A172 (cell line): ENCODE measurements around the gene MUC4. TPM values are rescaled to one million over a fixed set of nuclear protein-coding genes. Genes with fewer than 3 reads are reported as not detected.
"Not testable (repeated sequence)": the region's sequence is repeated elsewhere in the genome, so short reads cannot be mapped to it uniquely, and the experiment has no call there.

ENCODE experiments used
- DNase-seq: peaks from one replicate; pipeline ENCODE4 v3.0.0-alpha.2; 2015; ENCODE audit warnings: low spot score
- total RNA-seq: library from RNA; depleted of rRNA; stranded (reverse); fragments of >200 nt; shearing (Covaris generic); gene quantifications from 2 replicates; pipeline ENCODE4 v1.2.3, GENCODE V29; 2014

Gene MUC4
- total RNA-seq, 1 experiment from 2014 or later, result not detected

DNA sequence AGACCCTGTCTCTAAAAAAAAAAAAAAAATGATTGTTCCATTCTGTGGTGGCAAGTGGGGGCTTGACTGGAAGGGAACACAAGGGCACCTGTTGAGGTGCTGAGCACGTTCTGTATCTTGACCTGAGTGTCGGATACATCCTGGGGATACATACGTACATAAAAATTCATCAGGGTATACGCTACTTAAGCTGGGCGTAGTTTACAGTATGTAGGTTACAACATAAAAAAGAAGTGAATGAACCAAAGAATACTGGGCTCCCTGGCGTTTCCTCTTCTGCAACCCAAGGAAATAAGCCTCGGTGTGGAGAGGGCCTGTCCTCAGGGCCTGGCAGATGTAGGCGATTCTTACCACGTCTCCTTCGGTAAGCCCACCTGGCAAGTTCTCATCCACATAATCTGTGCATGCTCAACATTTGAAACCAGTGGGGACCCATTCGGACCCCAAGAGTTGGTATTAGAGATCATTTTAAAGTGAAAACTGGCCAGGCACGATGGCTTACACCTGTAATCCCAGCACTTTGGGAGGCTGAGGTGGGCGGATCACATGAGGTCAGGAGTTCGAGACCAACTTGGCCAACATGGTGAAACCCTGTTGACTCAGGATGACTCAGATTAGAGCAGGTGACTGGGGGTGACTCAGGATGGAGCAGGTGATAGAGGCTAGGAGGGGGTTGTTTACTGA lies 96.0 kb downstream of the MUC4 start:
- DNase-seq, result peak; percentile 55

DNA sequence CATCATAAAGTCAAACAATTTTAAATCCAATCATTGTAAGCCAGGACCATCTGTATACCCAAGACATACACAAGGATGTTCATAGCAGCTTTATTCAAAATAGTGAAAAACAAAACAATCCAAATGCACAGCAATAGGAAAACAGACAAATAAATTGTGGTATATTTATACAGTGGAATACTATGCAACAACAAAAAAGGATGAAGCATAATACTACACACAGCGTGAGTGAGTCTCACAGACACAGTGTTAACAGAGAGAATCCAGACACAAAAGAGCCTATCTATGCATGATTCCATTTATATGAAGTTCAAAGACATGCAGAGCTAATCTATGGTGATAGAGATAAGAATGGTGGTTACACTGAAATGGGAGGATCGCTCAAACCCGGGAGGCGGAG lies 96.6 kb downstream of the MUC4 start:
- DNase-seq, result no peak

DNA sequence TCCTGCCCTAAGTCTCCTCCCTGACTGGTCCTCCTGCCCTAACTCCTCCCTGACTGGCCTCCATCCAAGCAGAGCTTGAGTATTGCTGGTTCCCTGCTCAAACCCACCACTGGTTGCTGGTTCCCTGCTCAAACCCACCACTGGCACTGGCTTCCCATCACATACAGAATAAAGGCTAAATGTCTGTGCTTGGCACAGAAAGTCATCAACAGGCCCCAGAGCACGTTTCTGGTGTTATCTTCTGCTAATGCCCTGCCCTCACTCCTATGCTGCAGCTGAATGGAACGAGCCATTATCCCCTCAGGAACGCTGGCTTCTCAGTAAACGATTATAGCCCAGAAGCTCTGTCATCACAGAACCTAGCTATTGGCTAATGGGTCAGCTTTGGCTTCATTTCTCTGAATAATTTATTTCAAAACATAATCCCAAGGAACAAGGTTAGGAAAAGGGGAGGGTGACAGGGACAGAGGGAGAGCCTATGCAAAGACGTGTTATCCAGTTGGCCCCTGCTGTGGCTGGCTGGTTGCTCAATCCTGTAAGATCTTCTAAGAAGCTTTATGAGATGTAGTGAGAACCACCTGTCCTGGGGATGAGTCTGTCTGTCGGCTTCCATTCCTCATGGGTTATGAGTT lies 97.2 kb downstream of the MUC4 start:
- no peak for DNase-seq

DNA sequence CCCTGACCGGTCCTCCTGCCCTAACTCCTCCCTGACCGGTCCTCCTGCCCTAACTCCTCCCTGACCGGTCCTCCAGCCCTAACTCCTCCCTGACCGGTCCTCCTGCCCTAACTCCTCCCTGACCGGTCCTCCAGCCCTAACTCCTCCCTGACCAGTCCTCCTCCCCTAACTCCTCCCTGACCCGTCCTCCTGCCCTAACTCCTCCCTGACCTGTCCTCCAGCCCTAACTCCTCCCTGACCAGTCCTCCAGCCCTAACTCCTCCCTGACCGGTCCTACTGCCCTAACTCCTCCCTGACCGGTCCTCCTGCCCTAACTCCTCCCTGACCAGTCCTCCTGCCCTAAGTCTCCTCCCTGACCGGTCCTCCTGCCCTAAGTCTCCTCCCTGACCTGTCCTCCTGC lies 98.6 kb downstream of the MUC4 start:
- DNase-seq, result not testable (repeated sequence)

DNA sequence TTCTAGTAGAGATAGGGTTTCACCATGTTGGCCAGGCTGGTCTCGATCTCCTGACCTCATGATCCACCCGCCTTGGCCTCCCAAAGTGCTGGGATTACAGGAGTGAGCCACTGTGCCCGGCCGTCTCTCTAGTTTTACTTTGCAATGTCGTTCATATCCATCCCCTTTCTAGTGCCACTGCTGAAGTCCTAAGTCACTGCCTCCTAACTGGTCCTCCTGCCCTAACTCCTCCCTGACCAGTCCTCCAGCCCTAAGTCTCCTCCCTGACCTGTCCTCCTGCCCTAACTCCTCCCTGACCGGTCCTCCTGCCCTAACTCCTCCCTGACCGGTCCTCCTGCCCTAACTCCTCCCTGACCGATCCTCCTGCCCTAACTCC lies 99.2 kb downstream of the MUC4 start:
- not testable (repeated sequence) for DNase-seq

DNA sequence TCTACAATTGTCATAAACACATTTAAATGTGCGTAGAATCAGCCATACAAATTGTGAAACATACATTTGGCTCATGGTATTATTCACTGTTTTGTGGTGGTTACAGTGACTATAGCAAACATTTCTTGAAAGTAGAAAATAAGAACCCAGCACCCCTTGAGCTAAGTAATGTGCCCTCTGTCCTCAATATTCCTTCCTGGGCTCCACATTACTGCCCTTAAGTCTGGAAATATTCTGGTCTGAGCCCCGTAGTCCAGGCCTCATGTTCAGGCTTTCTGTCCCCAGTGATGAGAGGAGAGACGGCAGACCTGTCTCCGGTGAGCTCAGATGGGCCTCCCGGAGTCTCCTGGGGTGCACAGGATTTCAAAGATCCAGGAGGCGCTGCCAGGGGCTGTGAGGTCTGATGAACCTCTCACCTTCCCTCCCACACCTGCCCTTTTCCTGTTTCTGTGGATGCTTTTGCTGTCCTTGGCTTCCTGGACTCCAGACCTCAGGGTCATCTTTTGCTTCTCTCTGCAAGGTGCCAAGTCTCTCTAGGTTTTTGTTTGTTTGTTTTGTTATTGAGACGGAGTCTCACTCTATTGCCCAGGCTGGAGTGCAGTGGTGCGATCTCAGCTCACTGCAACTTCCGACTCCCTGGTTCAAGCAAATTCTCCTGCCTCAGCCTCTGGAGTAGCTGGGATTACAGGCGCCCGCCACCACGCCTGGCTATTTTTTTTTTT lies 99.8 kb downstream of the MUC4 start:
- no peak for DNase-seq

DNA sequence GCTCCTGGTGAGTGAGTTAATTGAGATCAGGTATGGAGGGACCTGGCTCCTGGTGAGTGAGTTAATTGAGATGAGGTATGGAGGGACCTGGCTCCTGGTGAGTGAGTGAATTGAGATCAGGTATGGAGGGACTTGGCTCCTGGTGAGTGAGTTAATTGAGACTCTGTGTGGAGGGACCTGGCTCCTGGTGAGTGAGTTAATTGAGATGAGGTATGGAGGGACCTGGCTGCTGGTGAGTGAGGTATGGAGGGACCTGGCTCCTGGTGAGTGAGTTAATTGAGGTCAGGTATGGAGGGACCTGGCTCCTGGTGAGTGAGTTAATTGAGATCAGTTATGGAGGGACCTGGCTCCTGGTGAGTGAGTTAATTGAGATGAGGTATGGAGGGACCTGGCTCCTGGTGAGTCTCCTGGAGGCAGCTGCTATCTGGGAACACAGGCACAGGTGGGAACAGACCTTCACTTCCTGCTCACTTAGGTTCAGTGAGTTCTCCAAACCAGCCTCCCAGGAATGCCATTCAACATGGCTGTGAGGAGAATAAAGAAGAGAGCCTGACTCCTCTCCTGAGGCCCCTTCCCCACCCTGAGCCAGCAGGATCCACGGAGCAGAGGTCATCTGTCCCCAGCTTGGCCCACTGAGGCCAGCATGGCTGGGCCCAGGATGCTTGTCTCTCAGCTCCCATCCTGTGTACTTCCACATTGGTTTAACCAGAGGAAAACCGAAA lies 100.5 kb downstream of the MUC4 start:
- not testable (repeated sequence) for DNase-seq

DNA sequence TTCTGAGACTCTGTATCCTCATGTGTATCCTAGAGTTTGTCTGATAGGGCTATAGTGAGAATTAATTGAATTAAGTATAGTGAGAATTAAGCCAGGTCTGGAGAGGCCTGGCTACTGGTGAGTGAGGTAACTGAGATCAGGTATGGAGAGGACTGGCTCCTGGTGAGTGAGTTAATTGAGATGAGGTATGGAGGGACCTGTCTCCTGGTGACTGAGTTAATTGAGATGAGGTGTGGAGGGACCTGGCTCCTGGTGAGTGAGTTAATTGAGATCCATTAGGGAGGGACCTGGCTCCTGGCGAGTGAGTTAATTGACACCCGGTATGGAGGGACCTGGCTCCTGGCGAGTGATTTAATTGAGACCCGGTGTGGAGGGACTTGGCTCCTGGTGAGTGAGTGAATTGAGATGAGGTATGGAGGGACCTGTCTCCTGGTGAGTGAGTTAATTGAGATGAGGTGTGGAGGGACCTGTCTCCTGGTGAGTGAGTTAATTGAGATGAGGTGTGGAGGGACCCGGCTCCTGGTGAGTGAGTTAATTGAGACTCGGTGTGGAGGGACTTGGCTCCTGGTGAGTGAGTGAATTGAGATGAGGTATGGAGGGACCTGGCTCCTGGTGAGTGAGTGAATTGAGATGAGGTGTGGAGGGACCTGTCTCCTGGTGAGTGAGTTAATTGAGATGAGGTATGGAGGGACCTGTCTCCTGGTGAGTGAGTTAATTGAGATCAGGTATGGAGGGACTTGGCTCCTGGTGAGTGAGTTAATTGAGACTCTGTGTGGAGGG lies 101.4 kb downstream of the MUC4 start:
- DNase-seq, result not testable (repeated sequence)

DNA sequence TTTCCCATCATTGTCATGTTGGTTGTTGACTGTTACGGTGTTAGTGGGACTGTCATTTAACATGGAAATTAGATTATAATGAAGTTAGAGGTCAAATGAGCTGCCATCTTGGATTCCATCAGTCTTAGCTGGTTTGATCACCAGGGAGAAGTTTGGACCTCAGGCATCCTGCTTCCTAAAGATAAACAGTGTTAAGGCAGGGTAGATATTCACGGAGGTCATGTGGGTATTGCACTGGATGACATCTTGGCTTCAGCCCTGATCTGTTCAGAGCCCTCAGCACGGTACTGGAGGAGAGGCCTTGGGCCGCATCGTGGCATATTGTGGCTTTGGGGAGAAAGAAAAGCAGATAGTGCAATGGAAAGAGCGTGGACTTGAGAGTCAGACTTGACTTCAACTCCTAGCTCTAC lies 102.0 kb downstream of the MUC4 start:
- no peak for DNase-seq

DNA sequence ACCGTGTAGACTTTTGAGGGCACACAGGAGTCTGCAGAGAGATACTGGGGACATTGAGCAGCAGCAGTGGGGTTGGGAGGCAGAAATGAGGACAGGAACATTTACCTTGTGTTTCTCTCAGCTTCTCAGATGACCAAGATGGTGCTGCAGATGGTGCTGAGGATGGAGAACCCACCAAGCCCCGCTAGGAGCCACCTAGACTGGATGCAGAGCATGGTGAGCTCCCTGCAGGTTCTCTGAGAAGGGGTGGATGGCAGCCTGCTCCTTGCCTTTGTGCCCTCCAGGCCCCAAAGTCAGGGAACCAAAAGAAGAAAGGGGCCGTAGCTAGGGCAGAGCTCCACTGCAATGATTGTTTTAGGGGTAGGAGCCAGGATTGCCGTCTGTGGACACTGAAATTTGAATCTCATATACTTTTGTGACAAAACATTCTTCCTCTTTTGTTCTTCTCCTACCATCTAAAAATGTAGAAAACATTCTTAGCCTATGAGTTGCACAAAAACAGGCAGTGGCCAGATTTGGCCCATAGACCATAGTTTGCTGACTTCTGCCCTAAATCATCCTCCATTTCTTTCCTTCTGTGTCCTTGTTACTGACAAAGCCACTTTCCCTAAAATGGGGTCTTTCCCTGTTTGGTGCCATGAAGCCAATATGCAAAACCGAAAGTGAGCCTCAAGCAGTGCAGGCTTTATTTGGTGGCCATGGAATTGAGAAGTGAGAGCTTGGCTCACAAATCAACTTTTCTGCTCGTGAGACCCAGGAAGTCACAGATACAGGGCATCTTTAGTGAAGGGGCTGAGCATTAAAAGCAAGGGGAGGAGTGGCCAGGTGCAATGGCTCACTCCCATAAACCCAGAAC lies 102.9 kb downstream of the MUC4 start:
- no peak for DNase-seq

DNA sequence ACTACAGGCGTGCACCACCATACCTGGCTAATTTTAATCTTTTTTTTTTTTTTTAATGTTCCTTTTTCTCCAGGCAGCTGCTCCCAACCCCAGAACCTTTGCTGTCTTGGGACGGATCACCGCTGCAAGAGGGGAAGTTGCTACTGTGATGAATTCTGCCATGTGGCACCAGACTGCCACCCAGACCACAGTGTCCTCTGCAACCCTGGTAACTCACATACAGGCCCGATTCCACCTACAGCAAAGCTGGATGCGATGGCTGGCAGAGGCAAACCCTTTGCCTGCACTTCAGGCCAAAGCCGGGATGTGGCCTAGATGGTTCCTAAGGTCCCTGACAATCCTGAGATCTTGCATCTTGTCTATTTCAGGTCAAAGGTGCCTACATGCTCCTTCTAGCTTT lies 103.7 kb downstream of the MUC4 start:
- no peak for DNase-seq

DNA sequence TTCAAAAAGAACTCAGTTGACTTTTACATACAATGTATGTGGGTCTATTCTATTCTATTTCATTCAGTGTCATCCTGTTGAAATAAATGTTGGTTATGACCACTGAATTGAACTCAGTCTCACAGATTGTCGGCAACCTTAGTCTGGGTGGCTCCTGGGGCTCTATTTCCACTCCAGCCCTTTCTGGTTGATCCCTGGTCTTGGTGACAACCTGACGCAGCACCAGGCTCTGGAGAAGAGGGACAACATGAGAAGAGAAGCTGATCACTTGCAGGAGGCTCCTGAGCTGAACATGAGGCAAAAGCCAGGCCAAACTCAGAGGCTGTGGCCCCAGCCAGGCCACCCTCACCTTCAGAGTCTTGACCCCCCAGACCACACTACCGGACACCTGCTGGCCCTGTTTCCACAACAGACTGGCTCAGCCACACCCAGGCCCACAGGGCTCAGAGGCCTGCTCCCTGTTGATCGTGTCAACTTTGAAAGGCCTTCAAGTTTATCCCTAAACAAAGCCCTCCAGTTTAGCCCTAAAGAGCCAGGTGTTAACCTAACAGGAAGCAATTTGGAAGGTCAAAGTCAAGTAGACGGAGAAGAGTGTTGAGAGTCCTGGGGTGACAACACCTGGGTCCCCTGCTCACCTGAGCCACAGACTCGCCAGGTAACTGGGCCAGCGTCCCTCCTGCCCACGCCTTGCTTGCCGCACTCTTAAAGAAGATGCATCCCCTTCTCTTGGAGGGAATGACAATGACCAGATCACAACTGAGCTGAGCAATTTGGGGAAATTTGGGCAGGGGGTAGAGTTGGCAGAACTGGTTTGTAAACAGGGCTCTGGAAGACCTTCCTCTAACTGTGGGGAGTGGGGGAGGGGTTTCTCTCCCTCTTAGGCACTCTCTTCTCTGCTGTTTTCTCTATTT lies 106.4 kb downstream of the MUC4 start:
- no peak for DNase-seq

DNA sequence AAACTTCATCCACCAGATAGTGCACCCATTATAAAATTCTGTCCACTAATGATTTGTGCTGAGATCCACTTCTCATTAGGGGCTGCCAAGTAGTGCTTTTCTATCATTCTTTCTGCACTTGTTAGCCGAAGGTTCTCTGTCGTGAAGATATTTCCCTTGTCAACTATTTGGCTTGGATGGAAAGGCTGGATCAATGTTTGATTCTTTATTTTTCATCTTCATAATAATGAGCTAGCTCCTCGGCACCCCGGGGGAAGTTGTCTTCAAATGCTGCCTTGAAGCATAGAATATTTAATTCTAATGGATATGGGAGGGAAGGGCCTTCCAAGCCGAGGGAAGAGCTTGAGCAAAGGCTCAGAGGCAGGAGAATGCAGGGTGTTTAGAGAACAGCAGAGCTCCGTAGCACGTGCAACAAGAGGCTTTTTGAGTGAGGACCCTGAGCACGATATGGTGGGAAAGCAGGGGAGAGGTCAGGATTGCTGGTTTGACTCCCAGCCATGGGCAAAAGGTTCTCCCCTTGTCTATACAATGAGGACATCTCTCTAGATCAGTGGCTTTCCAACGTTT lies 107.2 kb downstream of the MUC4 start:
- DNase-seq, result no peak

DNA sequence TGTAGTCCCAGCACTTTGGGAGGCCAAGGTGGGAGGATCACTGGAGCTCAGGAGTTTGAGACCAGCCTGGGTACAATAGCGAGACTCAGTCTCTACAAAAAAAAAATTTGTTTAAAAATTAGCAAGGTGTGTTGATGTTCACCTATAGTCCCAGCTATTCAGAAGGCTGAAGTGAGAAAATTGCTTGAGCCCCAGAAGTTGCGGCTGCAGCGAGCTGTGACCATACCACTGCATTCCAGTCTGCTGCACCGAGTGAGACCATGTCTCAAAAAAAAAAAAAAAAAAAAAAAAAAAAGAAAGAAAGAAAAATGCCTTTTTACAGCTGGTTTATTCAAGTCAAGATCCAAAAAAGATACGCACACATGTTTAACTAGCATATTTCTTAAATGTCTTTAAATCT lies 108.0 kb downstream of the MUC4 start:
- no peak for DNase-seq

DNA sequence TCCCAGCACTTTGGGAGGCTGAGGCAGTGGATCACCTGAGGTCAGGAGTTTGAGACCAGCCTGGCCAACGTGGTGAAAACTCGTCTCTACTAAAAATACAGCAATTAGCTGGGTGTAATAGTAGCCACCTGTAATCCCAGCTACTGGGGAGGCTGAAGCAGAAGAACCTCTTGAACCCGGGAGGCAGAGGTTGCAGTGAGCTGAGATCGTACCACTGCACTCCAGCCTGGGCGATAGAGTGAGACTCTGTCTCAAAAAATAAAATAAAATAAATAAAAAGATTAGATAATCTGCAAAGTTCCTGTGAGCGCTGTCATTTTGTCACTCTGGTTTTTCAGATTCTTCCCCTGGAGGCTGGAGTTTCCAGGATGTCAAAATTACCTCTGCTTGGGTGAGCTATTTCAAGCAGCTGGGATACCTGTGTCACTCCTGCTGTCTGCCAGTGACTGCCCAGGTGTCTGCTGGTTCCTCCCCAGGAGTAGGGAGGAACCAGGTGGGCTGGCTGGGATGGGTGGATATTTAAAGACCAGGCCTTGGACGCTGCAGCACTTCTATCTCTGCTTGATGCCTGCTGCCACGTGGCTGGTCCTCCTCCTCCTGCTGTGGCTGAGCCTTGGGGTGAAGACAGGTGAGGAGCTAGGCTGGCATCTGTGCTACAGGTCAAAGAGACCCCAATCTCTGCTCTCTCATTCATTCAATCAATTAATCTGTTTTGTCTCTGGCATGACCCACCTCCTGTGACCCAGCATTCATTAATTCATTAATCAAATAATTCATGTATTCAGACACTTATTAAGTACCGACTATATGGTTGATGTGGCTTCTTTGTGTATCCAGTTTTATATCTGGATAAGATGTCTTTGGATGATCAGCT lies 110.5 kb downstream of the MUC4 start:
- DNase-seq, result no peak

DNA sequence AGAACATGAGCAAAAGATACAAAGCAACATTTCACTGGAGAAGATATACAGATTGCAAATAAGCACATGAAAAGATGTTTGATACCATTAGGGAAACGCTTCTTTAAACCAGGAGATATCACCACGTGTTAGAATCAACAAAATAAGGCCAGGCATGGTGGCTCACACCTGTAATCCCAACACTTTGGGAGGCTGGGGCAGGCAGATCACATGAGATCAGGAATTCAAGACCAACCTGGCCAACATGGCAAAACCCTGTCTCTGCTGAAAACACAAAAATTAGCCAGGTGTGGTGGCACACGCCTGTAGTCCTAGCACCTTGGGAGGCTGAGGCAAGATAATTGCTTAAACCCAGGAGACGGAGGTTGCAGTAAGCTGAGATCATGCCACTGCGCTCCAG lies 111.4 kb downstream of the MUC4 start:
- DNase-seq, result no peak

DNA sequence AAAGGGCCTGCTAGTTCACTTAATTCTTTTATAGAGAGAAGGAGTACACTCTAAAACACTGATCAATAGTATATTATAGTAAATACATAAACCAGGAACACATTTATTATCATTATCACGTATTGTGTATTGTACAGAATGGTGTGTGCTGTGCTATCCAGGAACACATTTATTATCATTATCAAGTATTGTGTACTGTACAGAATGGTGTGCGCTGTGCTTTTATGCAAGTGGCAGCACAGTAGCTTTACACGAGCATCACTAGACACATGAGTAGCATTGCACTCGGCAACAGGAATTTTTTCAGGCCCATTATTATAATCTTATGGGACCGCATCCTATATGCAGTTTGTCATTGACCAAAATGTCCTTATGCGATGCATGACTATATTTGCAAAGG lies 111.9 kb downstream of the MUC4 start:
- DNase-seq, result no peak

DNA sequence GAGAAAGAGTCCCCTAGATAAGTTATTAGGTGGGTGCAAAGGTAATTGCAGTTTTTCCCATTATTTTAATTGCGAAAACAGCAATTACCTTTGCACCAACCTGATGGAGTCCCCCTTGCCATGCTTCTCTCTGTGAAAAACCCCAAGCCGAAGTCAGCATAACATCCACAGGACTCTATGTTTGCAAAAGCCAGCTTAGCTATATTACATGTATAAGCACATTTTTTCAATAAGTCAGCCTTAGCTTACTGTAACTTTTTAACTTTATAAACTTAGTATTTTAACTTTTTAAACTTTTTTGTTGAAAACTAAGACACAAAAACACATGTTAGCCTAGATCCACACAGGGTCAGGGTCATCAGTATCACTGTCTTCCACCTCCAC lies 112.3 kb downstream of the MUC4 start:
- no peak for DNase-seq
